A673 (cell line): ENCODE measurements around the gene EGR1. TPM values are rescaled to one million over a fixed set of nuclear protein-coding genes. Genes with fewer than 3 reads are reported as not detected.

Source experiments
- BruUV-seq: library from RNA; stranded (reverse); fragments of 400-500 nt; replicated peaks from 2 replicates; lab custom pipeline; 2021; lab: Mats Ljungman, UMichigan
- CTCF ChIA-PET: fragments of 300-600 bp; sonication (Branson Sonifier 250); formaldehyde crosslinking; loops from one replicate; lab custom pipeline; 2022; ENCODE audit warnings: antibody characterized with exemption; lab: Charles Lee
- POLR2A ChIA-PET: fragments of 300-600 bp; sonication (Branson Sonifier 250); formaldehyde crosslinking; loops from one replicate; lab custom pipeline; 2022; ENCODE audit warnings: antibody characterized with exemption; ENCODE audit not compliant: low non-redundant PET; lab: Charles Lee
- DNase-seq: peaks from one replicate; pipeline ENCODE4 v3.0.0-alpha.2; 2015; ENCODE audit warnings: low spot score
- H3K27ac ChIP-seq: fragments of 200-600 bp; sonication (generic); 2 replicates; pipeline ENCODE4 v1.5.1; 2016; ENCODE audit warnings: mixed run types, low read depth, mild to moderate bottlenecking, mixed read lengths, antibody characterized with exemption, low read length; ENCODE audit not compliant: poor library complexity, severe bottlenecking
- H3K27me3 ChIP-seq: fragments of 200-600 bp; sonication (generic); replicated peaks from 2 replicates; pipeline ENCODE4 v1.6.1; 2017; ENCODE audit warnings: mixed run types, low read depth, mild to moderate bottlenecking, mixed read lengths, antibody characterized with exemption, low read length; ENCODE audit not compliant: insufficient read depth, poor library complexity
- H3K36me3 ChIP-seq: fragments of 200-600 bp; sonication (generic); 2 replicates; pipeline ENCODE4 v1.6.1; 2016; ENCODE audit warnings: mixed run types, mild to moderate bottlenecking, mixed read lengths, antibody characterized with exemption, low read length; ENCODE audit not compliant: insufficient read depth, poor library complexity, severe bottlenecking
- H3K4me1 ChIP-seq: fragments of 200-600 bp; sonication (generic); 2 replicates; pipeline ENCODE4 v1.6.1; 2017; ENCODE audit warnings: mixed run types, mild to moderate bottlenecking, mixed read lengths, antibody characterized with exemption, low read length; ENCODE audit not compliant: insufficient read depth, poor library complexity, severe bottlenecking
- H3K4me3 ChIP-seq: fragments of 200-600 bp; sonication (generic); 2 replicates; pipeline ENCODE4 v1.5.1; 2016; ENCODE audit warnings: low read depth, mixed run types, mild to moderate bottlenecking, mixed read lengths, low read length; ENCODE audit not compliant: poor library complexity, severe bottlenecking
- H3K9me3 ChIP-seq: fragments of 200-600 bp; sonication (generic); 2 replicates; pipeline ENCODE4 v1.6.1; 2016; ENCODE audit warnings: mixed run types, low read depth, mild to moderate bottlenecking, mixed read lengths, antibody characterized with exemption, low read length; ENCODE audit not compliant: poor library complexity, severe bottlenecking
- CTCF ChIP-seq: fragments of 300-800, 200-600 bp; sonication (generic); conservative IDR thresholded peaks from 2 replicates; pipeline ENCODE4 v1.5.1; 2017; ENCODE audit warnings: low read depth, mild to moderate bottlenecking, antibody characterized with exemption, low read length, moderate library complexity, mixed read lengths
- EZH2 ChIP-seq: fragments of 200-600 bp; sonication (generic); IDR thresholded peaks from 2 replicates; pipeline ENCODE4 v1.6.1; 2017; ENCODE audit warnings: borderline replicate concordance, low read depth, mild to moderate bottlenecking, mixed read lengths, antibody characterized with exemption, low read length; ENCODE audit not compliant: poor library complexity, severe bottlenecking
- intact Hi-C: fragments of 100-400 bp; cut with micrococcal nuclease; formaldehyde crosslinking; loops from one replicate; pipeline ENCODE4 v1.10.0; 2022; ENCODE audit not compliant: unreplicated experiment
- total RNA-seq: library from RNA; stranded (reverse); gene quantifications from 2 replicates; pipeline ENCODE4 v1.2.3, GENCODE V29; 2021

The EGR1 gene
- total RNA-seq, 1 experiment from 2014 or later: 64.8 TPM

- intact Hi-C loops: loop anchor here (10.0 kb wide), 1 partner anchor 276 kb away; the partner anchor contains the start of gene CDC23
- POLR2A ChIA-PET: interaction anchor here (0.5 to 0.6 kb wide), 2 partner anchors 25 to 991 kb away, joined by 4 to 14 read pairs; no protein-coding TSS in a partner anchor
- Histone ChIP-seq H3K9me3 (no peaks in the 10 kb centered on the region), H3K4me3 (no peak overlapping the region), H3K27me3 (no peaks in the 10 kb centered on the region), H3K27ac (no peak overlapping the region), H3K36me3 (no peaks in the 10 kb centered on the region), H3K4me1 (peaks cover 23% of the 10 kb centered on the region)
- BruUV-seq: no TSS peak
- CTCF ChIA-PET: interaction anchor here (0.6 to 1.3 kb wide), 2 partner anchors 41 to 358 kb away, joined by 3 to 8 read pairs; no protein-coding TSS in a partner anchor
- TF ChIP-seq EZH2: no peak
- TF ChIP-seq CTCF: no peak
- DNase-seq: no peak
These were observed 25.5 kb downstream of the EGR1 start for GRCh38 chr5:138490648-138491283.

DNA sequence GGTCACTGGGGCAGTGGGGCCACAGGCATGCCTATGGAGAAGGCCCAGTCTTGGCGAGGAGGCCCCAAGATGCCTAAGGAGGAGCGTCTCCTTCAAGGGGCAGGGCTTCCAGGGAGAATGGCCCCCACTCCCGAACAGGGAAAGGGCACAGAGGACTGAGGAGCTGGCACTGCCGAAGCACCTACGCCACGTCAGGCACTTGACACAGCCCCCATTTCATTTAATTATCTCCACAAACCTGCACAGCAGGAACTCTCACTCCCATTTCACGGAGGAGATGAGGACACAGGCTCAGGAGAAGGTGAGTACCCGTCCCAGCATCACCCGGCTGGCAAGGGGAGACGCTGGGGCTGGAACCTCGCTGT lies 26.0 kb downstream of the EGR1 start:
- no peaks in the 10 kb centered on the region for H3K27me3 ChIP-seq
- peaks cover 23% of the 10 kb centered on the region for H3K4me1 ChIP-seq
- TF ChIP-seq EZH2 (no peak), CTCF (no peak)
- ChIA-PET POLR2A (no interaction called here), CTCF (interaction anchor here (0.6 to 1.3 kb wide), 2 partner anchors 42 to 358 kb away, joined by 3 to 8 read pairs; no protein-coding TSS in a partner anchor)
- intact Hi-C loops: loop anchor here (10.0 kb wide), 1 partner anchor 276 kb away; the partner anchor contains the start of gene CDC23
- DNase-seq: no peak
- BruUV-seq: TSS peak; percentile 68
- H3K27ac ChIP-seq: peak overlapping the region; percentile 81
- peak overlapping the region; percentile 52 for H3K4me3 ChIP-seq
- H3K36me3 ChIP-seq: no peaks in the 10 kb centered on the region
- H3K9me3 ChIP-seq: no peaks in the 10 kb centered on the region

DNA sequence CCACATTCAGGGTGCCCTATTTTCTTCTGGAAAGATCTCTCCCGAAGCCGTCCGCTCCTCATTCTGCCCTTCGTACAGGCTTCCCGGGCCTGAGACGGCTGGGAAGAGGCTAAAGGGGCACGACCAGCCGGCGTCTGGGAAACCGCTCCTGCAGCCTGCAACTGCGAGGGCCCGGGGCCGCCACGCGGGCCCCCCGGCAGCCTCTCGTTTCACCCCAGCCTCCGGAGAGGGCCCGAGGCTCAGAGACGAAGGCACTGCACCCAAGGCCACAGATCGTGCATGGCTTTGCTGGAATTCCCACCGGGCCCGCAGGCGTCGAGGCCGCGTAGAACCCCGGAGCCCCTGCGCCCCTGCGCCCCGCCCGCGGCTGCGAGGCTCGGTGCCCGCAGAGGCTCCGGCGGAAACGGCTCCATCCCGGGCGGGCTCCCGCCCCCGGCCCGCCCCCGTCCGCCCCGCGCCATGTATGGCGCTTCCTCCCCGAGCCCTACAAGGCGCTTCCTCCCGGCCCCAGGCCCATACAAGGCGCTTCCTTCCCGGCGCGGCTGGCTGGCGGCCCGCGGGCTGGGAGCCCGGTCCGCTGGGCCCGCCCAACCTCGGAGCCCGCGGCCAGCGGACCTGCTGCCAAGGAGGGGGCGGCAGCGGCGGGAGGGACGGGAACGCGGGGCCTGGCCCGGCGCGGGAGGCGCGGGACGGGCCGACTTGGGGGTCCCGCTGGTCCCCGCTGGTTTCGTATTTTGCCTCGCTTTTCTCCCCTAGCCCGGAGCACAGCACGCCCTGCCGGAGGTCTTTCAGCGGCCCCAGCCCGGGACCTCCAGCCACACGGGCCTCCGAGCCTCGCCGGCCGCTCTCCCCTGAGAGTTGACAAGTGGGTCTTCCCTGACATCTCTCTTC lies 26.6 kb downstream of the EGR1 start:
- Histone ChIP-seq H3K36me3 (no peaks in the 10 kb centered on the region), H3K4me1 (peaks cover 23% of the 10 kb centered on the region), H3K9me3 (no peaks in the 10 kb centered on the region), H3K4me3 (peak overlapping the region; percentile 52), H3K27ac (peak overlapping the region; percentile 81), H3K27me3 (no peaks in the 10 kb centered on the region)
- ChIA-PET POLR2A (no interaction called here), CTCF (no interaction called here)
- intact Hi-C loops: loop anchor here (10.0 kb wide), 1 partner anchor 277 kb away; the partner anchor contains the start of gene CDC23
- no TSS peak for BruUV-seq
- TF ChIP-seq CTCF: no peak
- TF ChIP-seq EZH2: no peak
- peak; percentile 92 for DNase-seq
